Thoracic aorta (tissue), 2 donors: ENCODE data around the gene TNFRSF14. TPM values are rescaled to one million over a fixed set of nuclear protein-coding genes. Genes with fewer than 3 reads are reported as not detected.

Experiments used
- ATAC-seq: fragments of 150-250 bp; one replicate; pipeline ENCODE4 v1.8.0; 2017; ENCODE audit warnings: low read depth; ENCODE audit not compliant: insufficient number of reproducible peaks, low FRiP score
- DNase-seq: peaks from one replicate; pipeline ENCODE4 v3.0.0-alpha.2; 2020; ENCODE audit warnings: low spot score
- H3K27ac ChIP-seq, 2 donors: fragments of 200-600 bp; sonication (generic); 1 replicate in 1 of 2; 2 replicates in 1 of 2; pipeline ENCODE4 v1.5.1; 2016; ENCODE audit warnings: mild to moderate bottlenecking in 2 of 2, moderate library complexity in 2 of 2
- H3K27me3 ChIP-seq: fragments of 200-600 bp; sonication (generic); replicated peaks from 2 replicates; pipeline ENCODE4 v1.6.0; 2016; ENCODE audit warnings: mild to moderate bottlenecking; ENCODE audit not compliant: insufficient read depth
- H3K36me3 ChIP-seq: fragments of 200-600 bp; sonication (generic); one replicate; pipeline ENCODE4 v1.5.1; 2016
- H3K4me1 ChIP-seq, 2 donors: fragments of 200-600 bp; sonication (generic); 1 replicate in 1 of 2; 2 replicates in 1 of 2; pipeline versions ENCODE4 v1.5.1 to v1.6.0; 2016; ENCODE audit warnings: low read depth in 2 of 2, mild to moderate bottlenecking in 1 of 2; ENCODE audit not compliant: control insufficient read depth in 1 of 2
- H3K4me3 ChIP-seq: fragments of 200-600 bp; sonication (generic); 2 replicates; pipeline ENCODE4 v1.5.1; 2016; ENCODE audit warnings: mild to moderate bottlenecking
- H3K9me3 ChIP-seq: fragments of 200-600 bp; sonication (generic); 2 replicates; pipeline ENCODE4 v1.5.1; 2016
- CTCF ChIP-seq: fragments of 200-600 bp; sonication (generic); IDR thresholded peaks from one replicate; pipeline ENCODE4 v1.5.1; 2019; ENCODE audit warnings: antibody characterized with exemption
- total RNA-seq, 2 donors: library from RNA; depleted of rRNA; stranded (reverse); fragments of >200 nt; gene quantifications; one replicate each; pipeline versions ENCODE4 v1.1.0 to v1.2.3, GENCODE V29; 2016

The TNFRSF14 gene
- total RNA-seq, 2 donors from 2014 or later, result 29.6 to 55.6 TPM

DNA sequence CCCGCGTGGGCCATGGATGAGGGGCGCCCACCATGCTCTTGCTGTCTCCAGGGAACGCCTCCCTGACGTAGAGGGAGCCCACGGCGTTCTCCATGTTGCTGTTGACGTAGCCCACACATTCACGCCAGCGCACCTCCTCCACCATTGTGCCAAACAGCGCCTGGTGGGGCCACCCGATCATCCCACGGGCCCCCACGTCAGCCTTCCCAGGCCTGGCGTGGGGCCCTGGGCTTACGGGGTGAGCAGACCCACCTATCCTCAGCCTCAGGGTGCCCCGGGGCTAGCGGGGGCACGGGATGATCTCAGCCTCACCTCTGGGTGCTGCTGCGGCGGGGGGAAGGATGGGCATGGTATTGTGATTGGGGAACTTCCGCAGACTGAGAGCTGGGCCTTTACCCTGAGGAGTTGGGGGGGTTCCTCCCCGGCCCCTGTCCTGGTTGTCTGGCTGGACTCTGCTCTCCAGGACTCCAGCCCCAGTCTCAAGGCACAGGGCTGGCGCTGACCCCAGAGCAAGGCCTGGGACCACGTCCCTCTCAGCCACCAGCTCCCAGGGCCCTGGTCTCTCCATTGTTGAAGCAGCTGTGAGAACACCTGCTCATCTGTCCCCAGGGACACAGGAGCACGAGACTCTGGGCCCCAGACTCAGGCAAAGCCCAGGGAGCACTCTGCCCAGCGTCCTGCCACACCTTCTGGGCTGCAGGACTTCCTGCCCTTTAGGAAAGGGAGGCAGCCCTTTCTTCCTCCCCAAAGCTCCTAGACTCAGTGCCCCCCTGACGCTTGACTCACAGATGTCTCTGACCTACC lies 40.6 kb downstream of the TNFRSF14 start:
- ATAC-seq, result no peak
- H3K27me3 ChIP-seq, result no peaks in the 10 kb centered on the region
- H3K27ac ChIP-seq, result no peak overlapping the region
- H3K9me3 ChIP-seq, result no peaks in the 10 kb centered on the region
- no peaks in the 10 kb centered on the region for H3K4me1 ChIP-seq
- no peaks in the 10 kb centered on the region for H3K36me3 ChIP-seq
- H3K4me3 ChIP-seq, result no peak overlapping the region
- no peak for DNase-seq
- TF ChIP-seq CTCF, result no peak

DNA sequence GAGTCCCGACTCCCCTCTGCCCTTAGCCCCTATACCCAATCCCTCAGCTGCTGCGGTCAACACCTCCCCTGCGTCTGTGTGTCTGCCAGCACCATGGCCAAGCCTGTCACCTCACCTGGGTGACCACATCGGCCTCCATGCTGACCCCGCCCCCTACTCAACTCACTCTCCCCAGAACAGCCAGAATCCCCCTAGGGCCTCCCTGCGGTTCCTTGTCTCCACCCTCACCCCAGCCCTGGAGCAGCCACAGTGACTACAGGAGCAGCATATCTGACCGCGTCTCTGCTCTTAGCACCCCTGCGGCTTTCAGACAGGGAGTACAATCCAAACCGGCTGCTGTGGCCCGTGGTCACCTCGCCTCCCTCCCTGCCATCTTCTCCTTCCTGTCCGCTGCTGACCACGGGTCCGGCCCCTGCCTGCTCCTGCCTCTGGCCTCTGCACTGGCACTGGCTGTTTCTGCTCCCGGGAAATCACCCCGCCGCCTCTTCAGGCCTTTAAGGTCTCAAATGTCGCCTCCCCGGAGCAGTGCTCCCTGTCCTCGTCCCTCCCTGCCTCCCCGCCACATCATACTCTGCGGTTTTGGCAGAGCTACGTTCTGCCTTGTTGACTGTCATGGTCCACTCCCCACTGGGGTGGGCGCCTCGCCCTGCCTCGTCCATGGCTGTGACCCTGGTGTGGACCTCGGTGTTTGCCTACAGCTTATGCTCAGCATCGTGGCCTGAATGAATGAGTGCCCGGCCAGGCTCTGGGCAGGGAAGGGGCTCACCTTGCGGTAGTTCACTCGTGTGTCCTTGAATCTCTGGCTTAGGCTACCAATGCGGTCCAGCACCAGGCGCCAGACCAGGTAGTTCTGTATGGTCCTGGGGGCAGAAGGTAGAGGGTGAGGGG lies 41.5 kb downstream of the TNFRSF14 start:
- no peak for TF ChIP-seq CTCF
- Histone ChIP-seq H3K27ac (no peak overlapping the region), H3K9me3 (no peaks in the 10 kb centered on the region), H3K4me3 (no peak overlapping the region), H3K4me1 (no peaks in the 10 kb centered on the region), H3K27me3 (no peaks in the 10 kb centered on the region), H3K36me3 (no peaks in the 10 kb centered on the region)
- ATAC-seq (no peak), DNase-seq (no peak)

GRCh38 chr1:2598329-2598931 lies 42.3 kb downstream of the TNFRSF14 start:
- ATAC-seq (no peak), DNase-seq (no peak)
- H3K27me3 ChIP-seq, result no peaks in the 10 kb centered on the region

GRCh38 chr1:2601721-2602303 lies 45.6 kb downstream of the TNFRSF14 start:
- Histone ChIP-seq H3K4me3 (no peak overlapping the region), H3K27me3 (no peaks in the 10 kb centered on the region), H3K36me3 (no peaks in the 10 kb centered on the region), H3K4me1 (no peaks in the 10 kb centered on the region), H3K9me3 (no peaks in the 10 kb centered on the region), H3K27ac (no peak overlapping the region)
- no peak for TF ChIP-seq CTCF
- ATAC-seq, result no peak
- no peak for DNase-seq

More at GRCh38 chr1:2598329-2598931, 42.3 kb downstream of the TNFRSF14 start:
- TF ChIP-seq CTCF, result no peak
- no peaks in the 10 kb centered on the region for H3K36me3 ChIP-seq
- H3K9me3 ChIP-seq, result no peaks in the 10 kb centered on the region
- H3K27ac ChIP-seq, result no peak overlapping the region
- H3K4me3 ChIP-seq, result no peak overlapping the region
- no peaks in the 10 kb centered on the region for H3K4me1 ChIP-seq
